ENCODE measurements around the gene PLAC8.

GRCh38 chr4:83043801-83044407 lies 70.6 kb downstream of the PLAC8 start:
- TF ChIP-seq CTCF (IDR thresholded peaks at IDR 0.05) = no peak
- no peak for TF ChIP-seq POLR2A (IDR thresholded peaks at IDR 0.05)
